Astrocyte of the cerebellum (primary cell): ENCODE results near the gene MGAT5.
A peak's percentile ranks its signal among the peaks of the same experiment; 100 is the strongest.

ENCODE experiments used
- DNase-seq: peaks from one replicate; pipeline ENCODE4 v3.0.0-alpha.2; 2011; ENCODE audit warnings: low read depth
- H3K4me3 ChIP-seq: 2 replicates; pipeline ENCODE4 v1.5.1; 2011; ENCODE audit warnings: mild to moderate bottlenecking, low read depth, low read length, moderate library complexity
- in situ Hi-C: cut with HindIII; loops from 2 replicates; pipeline ENCODE4 v1.10.0; 2017; ENCODE audit warnings: low sequenced_read_pairs
- TF ChIP-seq, protein P1 (sequence below): IDR thresholded peaks from 2 replicates; pipeline ENCODE4 v1.5.1; 2012; ENCODE audit warnings: low read length, low read depth, moderate library complexity, mild to moderate bottlenecking; ENCODE audit errors: missing control alignments

MGAT5 gene

DNA sequence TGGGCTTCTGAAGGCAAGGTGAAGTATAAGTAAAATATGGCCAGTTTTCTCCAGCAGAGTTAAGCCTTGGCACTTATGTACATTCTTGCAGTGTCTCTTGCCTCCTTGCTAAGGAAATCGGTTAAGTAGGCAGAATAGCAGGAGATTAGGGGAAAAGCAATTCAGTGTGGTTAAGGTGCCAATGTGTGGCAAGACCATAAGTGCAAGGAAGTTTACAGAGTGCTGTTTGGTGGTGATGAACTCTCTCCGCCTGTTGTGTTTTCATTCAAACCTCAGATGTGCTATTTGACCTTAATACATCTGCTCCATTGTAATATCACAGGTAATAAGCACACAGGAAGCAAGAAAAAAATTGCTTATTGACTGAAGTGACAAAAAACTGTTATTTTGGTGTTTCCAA is 156.1 kb downstream of the MGAT5 start:
- TF ChIP-seq, protein P1, sequence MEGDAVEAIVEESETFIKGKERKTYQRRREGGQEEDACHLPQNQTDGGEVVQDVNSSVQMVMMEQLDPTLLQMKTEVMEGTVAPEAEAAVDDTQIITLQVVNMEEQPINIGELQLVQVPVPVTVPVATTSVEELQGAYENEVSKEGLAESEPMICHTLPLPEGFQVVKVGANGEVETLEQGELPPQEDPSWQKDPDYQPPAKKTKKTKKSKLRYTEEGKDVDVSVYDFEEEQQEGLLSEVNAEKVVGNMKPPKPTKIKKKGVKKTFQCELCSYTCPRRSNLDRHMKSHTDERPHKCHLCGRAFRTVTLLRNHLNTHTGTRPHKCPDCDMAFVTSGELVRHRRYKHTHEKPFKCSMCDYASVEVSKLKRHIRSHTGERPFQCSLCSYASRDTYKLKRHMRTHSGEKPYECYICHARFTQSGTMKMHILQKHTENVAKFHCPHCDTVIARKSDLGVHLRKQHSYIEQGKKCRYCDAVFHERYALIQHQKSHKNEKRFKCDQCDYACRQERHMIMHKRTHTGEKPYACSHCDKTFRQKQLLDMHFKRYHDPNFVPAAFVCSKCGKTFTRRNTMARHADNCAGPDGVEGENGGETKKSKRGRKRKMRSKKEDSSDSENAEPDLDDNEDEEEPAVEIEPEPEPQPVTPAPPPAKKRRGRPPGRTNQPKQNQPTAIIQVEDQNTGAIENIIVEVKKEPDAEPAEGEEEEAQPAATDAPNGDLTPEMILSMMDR = no peak

DNA sequence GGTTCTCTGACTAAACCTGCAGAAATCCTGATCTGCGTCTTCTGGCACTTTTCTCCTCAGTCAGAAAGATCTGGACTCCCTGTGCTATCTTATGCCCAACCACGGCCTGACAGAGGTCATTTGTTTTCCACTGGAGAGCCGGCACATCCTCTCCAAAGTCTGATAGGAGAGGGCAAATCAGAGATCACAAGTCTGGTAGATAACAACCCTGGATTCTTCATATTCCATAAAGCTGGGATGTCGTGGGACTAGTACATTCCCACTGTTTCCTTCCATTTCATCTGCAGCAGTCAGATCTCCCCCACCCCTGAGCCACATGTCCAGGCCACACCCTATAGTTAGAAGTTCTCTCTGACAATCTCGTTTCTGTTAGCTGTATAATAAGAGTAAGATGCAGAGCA is 157.0 kb downstream of the MGAT5 start:
- no peak for DNase-seq
- TF ChIP-seq, protein P1 = no peak
- in situ Hi-C loops = no loop called here
- no peak overlapping the region for H3K4me3 ChIP-seq

More for the DNA sequence above, 156.1 kb downstream of the MGAT5 start:
- in situ Hi-C loops = no loop called here
- no peak for DNase-seq
- H3K4me3 ChIP-seq = no peak overlapping the region

DNA sequence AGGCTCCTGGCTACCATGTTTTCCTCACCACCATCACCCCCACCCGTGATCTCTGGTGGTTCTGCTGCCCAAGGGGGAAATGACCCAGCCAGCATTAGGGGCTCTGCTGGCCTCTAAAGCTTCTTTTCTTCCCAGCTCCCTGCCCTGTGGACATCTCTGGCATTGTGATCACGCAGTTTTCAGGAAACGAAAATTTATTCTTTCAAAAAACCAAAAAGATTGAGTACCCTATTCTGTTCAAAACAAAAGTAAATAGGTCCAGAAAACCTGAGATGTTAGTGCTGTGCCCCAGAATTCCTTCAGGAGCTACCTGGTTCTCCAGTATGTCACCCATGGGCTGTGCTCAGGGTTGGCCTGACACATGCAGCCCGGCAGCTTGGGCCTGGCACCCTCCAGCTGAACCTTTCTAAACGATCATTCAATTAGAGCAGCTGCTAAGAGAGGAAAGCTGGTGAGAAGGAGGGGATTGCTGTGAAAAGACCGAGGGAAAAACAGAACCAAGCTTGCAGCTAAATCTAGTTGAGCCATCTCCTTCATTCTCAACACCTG is 157.5 kb downstream of the MGAT5 start:
- H3K4me3 ChIP-seq = no peak overlapping the region

DNA sequence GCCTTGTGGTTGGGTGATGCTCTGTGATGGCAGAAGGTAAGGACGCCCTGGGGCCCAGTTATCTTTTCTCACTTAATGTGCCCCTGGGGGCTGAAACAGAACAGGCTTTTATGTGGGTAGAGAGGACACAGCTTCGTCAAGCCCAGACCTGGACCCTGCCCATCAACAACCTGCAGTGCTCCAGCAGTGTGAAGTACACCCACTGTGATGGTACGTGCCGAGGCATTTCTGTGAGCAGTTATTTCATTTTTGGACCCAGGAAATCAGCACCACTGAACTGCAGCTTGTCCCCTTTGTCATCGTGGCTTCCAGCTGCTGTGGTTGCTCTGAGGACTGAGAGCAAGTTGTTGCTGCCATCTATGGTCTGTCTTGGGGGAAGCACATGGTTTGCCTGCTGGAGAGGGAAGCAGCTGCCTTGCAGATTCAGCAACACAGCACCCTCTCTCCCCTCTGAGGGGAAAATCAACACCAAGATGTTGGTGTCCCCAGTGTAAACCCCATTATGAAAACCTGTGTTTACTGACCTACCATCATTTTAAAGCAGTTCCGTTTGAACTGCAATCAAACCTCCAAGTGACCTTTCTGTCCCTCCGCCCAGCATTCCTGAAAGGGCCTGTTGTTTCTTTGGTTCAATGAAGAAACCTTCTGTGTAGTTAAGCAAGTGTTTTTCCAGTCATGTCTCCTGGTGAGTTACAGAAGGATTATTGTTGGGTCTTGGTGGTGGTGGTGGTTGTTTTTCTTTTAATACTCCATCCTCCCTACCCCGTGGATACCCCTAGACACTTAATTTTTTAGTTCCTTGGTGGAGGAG is 158.2 kb downstream of the MGAT5 start:
- no peak overlapping the region for H3K4me3 ChIP-seq
- DNase-seq = peak; percentile 67
- in situ Hi-C loops = no loop called here
- TF ChIP-seq, protein P1 = peak; percentile 81

More for the DNA sequence above, 157.5 kb downstream of the MGAT5 start:
- in situ Hi-C loops = no loop called here
- TF ChIP-seq, protein P1 = no peak
- DNase-seq = no peak

DNA sequence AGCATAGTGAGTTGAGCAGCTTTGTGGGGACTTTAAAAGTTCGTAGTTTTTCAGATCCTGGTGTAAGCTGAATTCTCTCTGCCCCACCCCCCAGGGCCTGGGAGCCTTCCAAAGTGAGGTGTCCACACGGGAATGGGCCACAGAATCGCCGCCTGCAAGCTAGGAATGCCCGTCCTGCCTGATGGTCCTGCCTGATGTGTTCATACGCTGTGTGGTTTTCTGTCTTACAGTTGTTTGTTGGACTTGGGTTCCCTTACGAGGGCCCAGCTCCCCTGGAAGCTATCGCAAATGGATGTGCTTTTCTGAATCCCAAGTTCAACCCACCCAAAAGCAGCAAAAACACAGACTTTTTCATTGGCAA is 158.7 kb downstream of the MGAT5 start:
- DNase-seq = no peak
- TF ChIP-seq, protein P1 = no peak
- in situ Hi-C loops = no loop called here
- no peak overlapping the region for H3K4me3 ChIP-seq

DNA sequence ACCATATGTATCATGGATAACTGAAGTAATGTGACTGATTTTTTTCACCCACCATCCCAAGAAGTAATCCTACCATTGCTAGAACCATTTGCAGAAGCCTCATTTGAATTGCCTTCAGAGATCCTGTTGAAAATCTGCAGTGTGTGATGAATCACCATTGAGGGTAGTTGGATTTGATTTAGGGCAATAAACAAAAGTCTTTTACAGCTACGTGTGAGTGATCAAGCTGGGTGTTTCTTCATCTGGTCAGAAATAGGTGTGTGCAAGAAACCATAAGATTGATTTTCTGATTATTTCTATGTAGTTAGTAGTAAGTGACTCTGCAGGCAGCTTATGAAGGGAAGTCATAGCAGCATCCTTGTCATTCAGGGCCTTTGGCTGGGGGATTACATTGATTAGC is 159.6 kb downstream of the MGAT5 start:
- no peak overlapping the region for H3K4me3 ChIP-seq
- TF ChIP-seq, protein P1 = no peak
- in situ Hi-C loops = no loop called here
- DNase-seq = no peak
